PC-3 (cell line): ENCODE measurements around the gene MICALL2. TPM values are rescaled to one million over a fixed set of nuclear protein-coding genes. Genes with fewer than 3 reads are reported as not detected.

Source experiments
- ATAC-seq: fragments of 200-7000 bp; cut with Tn5 transposase; 2 replicates; pipeline ENCODE4 v1.9.1; 2020; ENCODE audit warnings: mild to moderate bottlenecking, moderate library complexity
- BruUV-seq: library from RNA; stranded (reverse); fragments of 400-500 nt; replicated peaks from 2 replicates; lab custom pipeline; 2021; lab: Mats Ljungman, UMichigan
- CTCF ChIA-PET: fragments of 300-600 bp; sonication (Branson Sonifier 250); formaldehyde crosslinking; loops from one replicate; lab custom pipeline; 2022; ENCODE audit warnings: antibody characterized with exemption; lab: Charles Lee
- POLR2A ChIA-PET: fragments of 300-600 bp; sonication (Branson Sonifier 250); formaldehyde crosslinking; loops from one replicate; lab custom pipeline; 2022; ENCODE audit warnings: antibody characterized with exemption; ENCODE audit not compliant: unreplicated experiment; lab: Charles Lee
- DNase-seq: peaks from one replicate; pipeline ENCODE4 v3.0.0-alpha.2; 2015
- H2AFZ ChIP-seq: fragments of 300-600 bp; sonication (generic); 2 replicates; pipeline ENCODE4 v1.6.0; 2016; ENCODE audit warnings: antibody characterized with exemption, low read length
- H3F3A ChIP-seq: fragments of 300-600 bp; sonication (generic); one replicate; pipeline ENCODE4 v1.6.0; 2017; ENCODE audit warnings: antibody characterized with exemption, low read length, control low read depth, mild to moderate bottlenecking; ENCODE audit not compliant: unreplicated experiment
- H3K27ac ChIP-seq: fragments of 300-600 bp; sonication (generic); 2 replicates; pipeline ENCODE4 v1.5.1; 2016; ENCODE audit warnings: mild to moderate bottlenecking, low read length
- H3K27me3 ChIP-seq: fragments of 300-600 bp; sonication (generic); 2 replicates; pipeline ENCODE4 v1.6.1; 2016; ENCODE audit warnings: low read length, mixed read lengths
- H3K36me3 ChIP-seq: fragments of 300-600 bp; sonication (generic); 2 replicates; pipeline ENCODE4 v1.6.1; 2016; ENCODE audit warnings: low read depth, mixed run types, low read length, mixed read lengths
- H3K4me1 ChIP-seq: fragments of 300-600 bp; sonication (generic); 2 replicates; pipeline ENCODE4 v1.5.1; 2016; ENCODE audit warnings: low read length; ENCODE audit not compliant: insufficient read depth
- H3K4me2 ChIP-seq: fragments of 300-600 bp; sonication (generic); 2 replicates; pipeline ENCODE4 v1.6.0; 2016; ENCODE audit warnings: low read length
- H3K4me3 ChIP-seq: fragments of 300-600 bp; sonication (generic); 2 replicates; pipeline ENCODE4 v1.5.1; 2016; ENCODE audit warnings: mild to moderate bottlenecking, low read length, mixed read lengths
- H3K79me2 ChIP-seq: fragments of 300-600 bp; sonication (generic); 2 replicates; pipeline ENCODE4 v1.6.1; 2017; ENCODE audit warnings: low read length, mixed read lengths
- H3K9ac ChIP-seq: fragments of 300-600 bp; sonication (generic); 2 replicates; pipeline ENCODE4 v1.6.0; 2016; ENCODE audit warnings: mild to moderate bottlenecking, low read length
- H3K9me2 ChIP-seq: fragments of 300-600 bp; sonication (generic); replicated peaks from 2 replicates; pipeline ENCODE4 v1.6.1; 2016; ENCODE audit warnings: mixed run types, low read length, mixed read lengths
- H3K9me3 ChIP-seq: fragments of 300-600 bp; sonication (generic); 2 replicates; pipeline ENCODE4 v1.6.1; 2016; ENCODE audit warnings: low read length, mixed read lengths
- H4K20me1 ChIP-seq: fragments of 300-600 bp; sonication (generic); 2 replicates; pipeline ENCODE4 v1.6.1; 2016; ENCODE audit warnings: low read length, mixed read lengths
- EZH2 ChIP-seq: fragments of 300-600 bp; sonication (generic); IDR thresholded peaks from one replicate; pipeline ENCODE4 v1.6.1; 2017; ENCODE audit warnings: antibody characterized with exemption, mild to moderate bottlenecking, low read length; ENCODE audit not compliant: unreplicated experiment
- EZH2phosphoT487 ChIP-seq: fragments of 300-600 bp; sonication (generic); IDR thresholded peaks from 2 replicates; pipeline ENCODE4 v1.6.1; 2018; ENCODE audit warnings: mild to moderate bottlenecking, antibody characterized with exemption, low read length, borderline replicate concordance
- intact Hi-C: fragments of 100-400 bp; cut with micrococcal nuclease; formaldehyde crosslinking; loops from 2 replicates; pipeline ENCODE4 v1.9.0; 2023
- total RNA-seq: library from RNA; depleted of rRNA; stranded (reverse); fragments of >200 nt; gene quantifications from 2 replicates; pipeline ENCODE4 v1.2.3, GENCODE V29; 2014
- TF ChIP-seq, protein P1 (sequence below): fragments of 300-600 bp; sonication (generic); conservative IDR thresholded peaks from 2 replicates; pipeline ENCODE4 v1.5.1; 2017; ENCODE audit warnings: antibody characterized with exemption, low read depth, mild to moderate bottlenecking, low read length

Gene MICALL2
- total RNA-seq, 1 experiment from 2014 or later = 52.8 TPM

- Histone ChIP-seq H3K79me2 (peaks cover 34% of the 10 kb centered on the region), H4K20me1 (no peaks in the 10 kb centered on the region), H2AFZ (no peak overlapping the region), H3K4me1 (peaks cover 8% of the 10 kb centered on the region; the same call in 1 of the 2 replicates), H3K9me2 (no peaks in the 10 kb centered on the region), H3K4me3 (no peak overlapping the region), H3K27me3 (no peaks in the 10 kb centered on the region), H3K36me3 (peaks cover 12% of the 10 kb centered on the region), H3K9ac (no peak overlapping the region), H3K4me2 (no peak overlapping the region), H3K9me3 (no peaks in the 10 kb centered on the region), H3F3A (no peaks in the 10 kb centered on the region), H3K27ac (no peak overlapping the region)
- BruUV-seq = no TSS peak
- POLR2A ChIA-PET = no interaction called here
- TF ChIP-seq, protein P1, sequence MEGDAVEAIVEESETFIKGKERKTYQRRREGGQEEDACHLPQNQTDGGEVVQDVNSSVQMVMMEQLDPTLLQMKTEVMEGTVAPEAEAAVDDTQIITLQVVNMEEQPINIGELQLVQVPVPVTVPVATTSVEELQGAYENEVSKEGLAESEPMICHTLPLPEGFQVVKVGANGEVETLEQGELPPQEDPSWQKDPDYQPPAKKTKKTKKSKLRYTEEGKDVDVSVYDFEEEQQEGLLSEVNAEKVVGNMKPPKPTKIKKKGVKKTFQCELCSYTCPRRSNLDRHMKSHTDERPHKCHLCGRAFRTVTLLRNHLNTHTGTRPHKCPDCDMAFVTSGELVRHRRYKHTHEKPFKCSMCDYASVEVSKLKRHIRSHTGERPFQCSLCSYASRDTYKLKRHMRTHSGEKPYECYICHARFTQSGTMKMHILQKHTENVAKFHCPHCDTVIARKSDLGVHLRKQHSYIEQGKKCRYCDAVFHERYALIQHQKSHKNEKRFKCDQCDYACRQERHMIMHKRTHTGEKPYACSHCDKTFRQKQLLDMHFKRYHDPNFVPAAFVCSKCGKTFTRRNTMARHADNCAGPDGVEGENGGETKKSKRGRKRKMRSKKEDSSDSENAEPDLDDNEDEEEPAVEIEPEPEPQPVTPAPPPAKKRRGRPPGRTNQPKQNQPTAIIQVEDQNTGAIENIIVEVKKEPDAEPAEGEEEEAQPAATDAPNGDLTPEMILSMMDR = no peak
- TF ChIP-seq EZH2phosphoT487 (no peak), EZH2 (no peak)
- intact Hi-C loops = no loop called here
- no peak for DNase-seq
- no peak for ATAC-seq
- CTCF ChIA-PET = interaction anchor here (0.6 kb wide), 1 partner anchor 1029 kb away, joined by 4 read pairs; no protein-coding TSS in a partner anchor
These were observed 41.0 kb upstream of the MICALL2 start for GRCh38 chr7:1500064-1500807.

- Histone ChIP-seq H3K9ac (no peak overlapping the region), H3K79me2 (peaks cover 34% of the 10 kb centered on the region), H2AFZ (no peak overlapping the region), H3K9me2 (no peaks in the 10 kb centered on the region), H3K4me3 (no peak overlapping the region), H4K20me1 (no peaks in the 10 kb centered on the region), H3K27me3 (no peaks in the 10 kb centered on the region), H3K4me2 (no peak overlapping the region), H3K4me1 (peaks cover 8% of the 10 kb centered on the region; the same call in 1 of the 2 replicates), H3K36me3 (peaks cover 12% of the 10 kb centered on the region), H3K9me3 (no peaks in the 10 kb centered on the region), H3F3A (no peaks in the 10 kb centered on the region), H3K27ac (no peak overlapping the region)
- CTCF ChIA-PET = interaction anchor here (0.6 kb wide), 1 partner anchor 1028 kb away, joined by 4 read pairs; no protein-coding TSS in a partner anchor
- no peak for ATAC-seq
- intact Hi-C loops = no loop called here
- BruUV-seq = no TSS peak
- no peak for TF ChIP-seq EZH2phosphoT487
- TF ChIP-seq, protein P1 = no peak
- POLR2A ChIA-PET = no interaction called here
- DNase-seq = no peak
These were observed 40.2 kb upstream of the MICALL2 start for GRCh38 chr7:1499367-1500029.
